ENCODE data around the gene SGMS1.

Gene SGMS1

DNA sequence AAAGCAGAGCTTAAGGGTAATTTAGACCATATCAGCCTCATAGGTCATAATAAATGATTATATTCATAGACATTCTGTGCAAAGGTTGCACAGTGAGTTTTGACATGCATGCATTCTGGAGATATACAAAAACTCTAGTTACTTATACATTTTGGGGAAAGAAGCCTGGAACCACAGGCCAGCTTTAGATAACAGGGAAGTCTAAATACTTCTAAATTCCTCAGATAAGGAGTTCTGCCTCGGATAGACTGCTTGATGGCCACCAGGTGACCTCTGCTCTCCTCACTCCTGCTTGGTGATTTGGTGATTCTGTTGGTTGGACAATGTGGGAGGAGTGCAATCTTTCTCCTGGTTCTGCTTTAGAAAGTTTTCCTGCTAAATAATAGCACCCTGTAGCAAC is 77.9 kb downstream of the SGMS1 start:
- Histone ChIP-seq H3K4me1 (ENCODE audit: low read length) (peaks cover 38% of the 10 kb centered on the region), H3K36me3 (replicated peaks; ENCODE audit: low read depth, low read length) (no peaks in the 10 kb centered on the region), H4K20me1 (ENCODE audit: insufficient read depth, low read length) (no peaks in the 10 kb centered on the region), H3K27ac (ENCODE audit: low read length) (no peak overlapping the region), H3K9ac (ENCODE audit: low read length) (no peak overlapping the region), H3K9me3 (ENCODE audit: insufficient read depth, low read length) (no peaks in the 10 kb centered on the region), H3K79me2 (ENCODE audit: low read length) (peaks cover 8% of the 10 kb centered on the region), H3K27me3 (ENCODE audit: low read depth, low read length) (no peaks in the 10 kb centered on the region), H3K4me3 (ENCODE audit: low read length) (no peak overlapping the region), H2AFZ (ENCODE audit: low read depth, low read length) (no peak overlapping the region), H3K4me2 (ENCODE audit: low read length) (no peak overlapping the region)
- no peak for TF ChIP-seq EZH2phosphoT487 (IDR thresholded peaks at IDR 0.05; ENCODE audit: low read depth)
- TF ChIP-seq, protein P1, sequence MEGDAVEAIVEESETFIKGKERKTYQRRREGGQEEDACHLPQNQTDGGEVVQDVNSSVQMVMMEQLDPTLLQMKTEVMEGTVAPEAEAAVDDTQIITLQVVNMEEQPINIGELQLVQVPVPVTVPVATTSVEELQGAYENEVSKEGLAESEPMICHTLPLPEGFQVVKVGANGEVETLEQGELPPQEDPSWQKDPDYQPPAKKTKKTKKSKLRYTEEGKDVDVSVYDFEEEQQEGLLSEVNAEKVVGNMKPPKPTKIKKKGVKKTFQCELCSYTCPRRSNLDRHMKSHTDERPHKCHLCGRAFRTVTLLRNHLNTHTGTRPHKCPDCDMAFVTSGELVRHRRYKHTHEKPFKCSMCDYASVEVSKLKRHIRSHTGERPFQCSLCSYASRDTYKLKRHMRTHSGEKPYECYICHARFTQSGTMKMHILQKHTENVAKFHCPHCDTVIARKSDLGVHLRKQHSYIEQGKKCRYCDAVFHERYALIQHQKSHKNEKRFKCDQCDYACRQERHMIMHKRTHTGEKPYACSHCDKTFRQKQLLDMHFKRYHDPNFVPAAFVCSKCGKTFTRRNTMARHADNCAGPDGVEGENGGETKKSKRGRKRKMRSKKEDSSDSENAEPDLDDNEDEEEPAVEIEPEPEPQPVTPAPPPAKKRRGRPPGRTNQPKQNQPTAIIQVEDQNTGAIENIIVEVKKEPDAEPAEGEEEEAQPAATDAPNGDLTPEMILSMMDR (IDR thresholded peaks at IDR 0.05; ENCODE audit: low read depth, low read length): no peak

DNA sequence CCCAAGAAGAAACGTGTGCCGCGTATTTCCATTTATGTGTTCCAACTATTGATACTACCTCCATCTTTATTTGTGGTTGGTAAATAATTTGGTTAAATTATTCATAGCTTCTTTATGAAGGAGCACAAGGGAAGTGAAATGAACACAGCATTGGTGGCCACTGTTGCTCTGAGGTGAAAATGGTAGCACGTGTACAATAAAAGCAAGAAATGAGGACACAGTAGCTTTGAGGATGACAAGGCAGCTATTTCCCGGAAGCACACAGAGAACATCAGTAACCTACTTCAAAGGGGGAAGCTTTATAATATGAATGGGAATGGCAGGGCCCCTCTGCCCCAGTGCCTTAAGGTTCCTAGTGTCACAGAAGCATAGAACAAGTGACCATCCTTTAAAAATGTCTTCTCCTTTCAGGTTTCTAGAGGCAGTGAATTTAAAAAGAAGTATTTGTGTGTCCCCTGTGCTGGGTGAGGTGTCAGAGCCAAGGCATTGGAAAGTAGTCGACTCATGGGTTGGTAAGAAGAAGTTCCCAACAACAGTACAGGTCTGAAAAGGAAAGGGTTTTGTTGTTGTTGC is 78.8 kb downstream of the SGMS1 start:
- H3K27me3 ChIP-seq (ENCODE audit: low read depth, low read length): no peaks in the 10 kb centered on the region
- TF ChIP-seq, protein P1 (IDR thresholded peaks at IDR 0.05; ENCODE audit: low read depth, low read length): no peak
- no peak for TF ChIP-seq EZH2phosphoT487 (IDR thresholded peaks at IDR 0.05; ENCODE audit: low read depth)
- H4K20me1 ChIP-seq (ENCODE audit: insufficient read depth, low read length): no peaks in the 10 kb centered on the region
- no peak overlapping the region for H3K4me3 ChIP-seq (ENCODE audit: low read length)
- H3K27ac ChIP-seq (ENCODE audit: low read length): no peak overlapping the region
- peaks cover 10% of the 10 kb centered on the region for H3K79me2 ChIP-seq (ENCODE audit: low read length)
- H3K36me3 ChIP-seq (replicated peaks; ENCODE audit: low read depth, low read length): no peaks in the 10 kb centered on the region
- H2AFZ ChIP-seq (ENCODE audit: low read depth, low read length): no peak overlapping the region
- H3K9me3 ChIP-seq (ENCODE audit: insufficient read depth, low read length): no peaks in the 10 kb centered on the region
- peaks cover 46% of the 10 kb centered on the region for H3K4me1 ChIP-seq (ENCODE audit: low read length)
- no peak overlapping the region for H3K4me2 ChIP-seq (ENCODE audit: low read length)
- H3K9ac ChIP-seq (ENCODE audit: low read length): no peak overlapping the region

DNA sequence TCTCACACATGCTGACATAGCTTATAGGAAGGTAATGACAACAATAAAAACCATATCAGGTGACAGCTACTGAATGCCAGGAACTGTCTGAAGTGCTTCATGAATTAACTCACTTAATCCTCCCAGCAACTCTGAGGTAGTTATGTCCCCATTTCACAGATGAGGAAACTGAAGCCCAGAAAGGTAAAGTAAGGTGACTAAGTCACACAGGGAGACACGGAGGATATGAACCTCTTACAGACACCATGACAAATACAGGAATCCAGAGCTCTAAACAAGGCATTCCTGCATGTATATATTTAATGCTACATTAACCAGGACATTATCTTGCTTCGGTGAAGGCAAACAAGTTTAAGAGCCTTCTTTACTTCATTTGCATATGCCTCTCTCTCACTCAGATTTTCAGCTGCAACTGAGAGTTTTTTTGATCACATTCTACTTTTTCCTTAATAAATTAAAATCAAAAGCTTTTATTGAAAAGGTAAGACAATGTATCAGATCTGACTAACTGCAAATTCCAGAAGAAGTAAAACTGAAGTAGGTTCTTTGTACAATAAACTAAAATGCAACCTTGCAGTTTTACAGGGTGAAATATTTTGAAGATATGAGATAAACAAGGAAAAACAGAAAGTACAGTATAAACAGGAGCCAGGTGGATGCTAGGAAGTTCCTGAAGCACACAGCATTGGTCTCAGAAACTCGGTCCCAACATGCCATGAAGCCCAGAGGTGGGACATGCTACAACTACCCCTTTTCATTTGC is 79.5 kb downstream of the SGMS1 start:
- TF ChIP-seq, protein P1 (IDR thresholded peaks at IDR 0.05; ENCODE audit: low read depth, low read length): no peak
- TF ChIP-seq EZH2phosphoT487 (IDR thresholded peaks at IDR 0.05; ENCODE audit: low read depth): no peak
- Histone ChIP-seq H3K9ac (ENCODE audit: low read length) (no peak overlapping the region), H3K4me1 (ENCODE audit: low read length) (peaks cover 53% of the 10 kb centered on the region), H3K9me3 (ENCODE audit: insufficient read depth, low read length) (no peaks in the 10 kb centered on the region), H3K4me3 (ENCODE audit: low read length) (no peak overlapping the region), H3K79me2 (ENCODE audit: low read length) (peaks cover 11% of the 10 kb centered on the region), H2AFZ (ENCODE audit: low read depth, low read length) (no peak overlapping the region), H3K36me3 (replicated peaks; ENCODE audit: low read depth, low read length) (no peaks in the 10 kb centered on the region), H3K27me3 (ENCODE audit: low read depth, low read length) (no peaks in the 10 kb centered on the region), H4K20me1 (ENCODE audit: insufficient read depth, low read length) (no peaks in the 10 kb centered on the region), H3K27ac (ENCODE audit: low read length) (no peak overlapping the region), H3K4me2 (ENCODE audit: low read length) (peak overlapping the region; percentile 12; the same call in 1 of the 2 replicates)

DNA sequence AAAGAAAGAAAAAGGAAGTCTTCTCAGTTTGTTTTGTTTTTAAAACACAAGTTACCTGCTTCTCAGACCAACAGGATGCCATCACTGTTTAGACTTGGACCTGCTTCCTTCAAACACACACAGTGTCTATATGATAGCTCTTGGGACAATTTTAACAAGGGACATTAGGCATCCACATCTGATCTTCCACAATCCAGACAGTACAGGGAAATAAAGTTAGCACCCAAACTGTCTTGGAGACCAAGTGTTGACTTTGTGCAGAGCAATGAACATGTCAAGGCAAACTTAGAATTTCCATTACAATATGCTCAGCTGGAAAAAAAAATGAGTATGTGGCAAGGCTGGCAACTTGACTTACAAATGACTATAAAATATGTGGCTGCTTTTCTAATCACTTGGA is 80.9 kb downstream of the SGMS1 start:
- H3K4me1 ChIP-seq (ENCODE audit: low read length): peaks cover 61% of the 10 kb centered on the region
- H3K4me3 ChIP-seq (ENCODE audit: low read length): no peak overlapping the region
- no peaks in the 10 kb centered on the region for H4K20me1 ChIP-seq (ENCODE audit: insufficient read depth, low read length)
- H3K9me3 ChIP-seq (ENCODE audit: insufficient read depth, low read length): no peaks in the 10 kb centered on the region
- no peak overlapping the region for H3K27ac ChIP-seq (ENCODE audit: low read length)
- H3K36me3 ChIP-seq (replicated peaks; ENCODE audit: low read depth, low read length): no peaks in the 10 kb centered on the region
- H3K79me2 ChIP-seq (ENCODE audit: low read length): peaks cover 20% of the 10 kb centered on the region
- no peak overlapping the region for H2AFZ ChIP-seq (ENCODE audit: low read depth, low read length)
- no peak overlapping the region for H3K4me2 ChIP-seq (ENCODE audit: low read length)
- TF ChIP-seq EZH2phosphoT487 (IDR thresholded peaks at IDR 0.05; ENCODE audit: low read depth): no peak
- TF ChIP-seq, protein P1 (IDR thresholded peaks at IDR 0.05; ENCODE audit: low read depth, low read length): no peak
- H3K9ac ChIP-seq (ENCODE audit: low read length): no peak overlapping the region
- H3K27me3 ChIP-seq (ENCODE audit: low read depth, low read length): no peaks in the 10 kb centered on the region
